ENCODE data around the gene ESM1.

DNA sequence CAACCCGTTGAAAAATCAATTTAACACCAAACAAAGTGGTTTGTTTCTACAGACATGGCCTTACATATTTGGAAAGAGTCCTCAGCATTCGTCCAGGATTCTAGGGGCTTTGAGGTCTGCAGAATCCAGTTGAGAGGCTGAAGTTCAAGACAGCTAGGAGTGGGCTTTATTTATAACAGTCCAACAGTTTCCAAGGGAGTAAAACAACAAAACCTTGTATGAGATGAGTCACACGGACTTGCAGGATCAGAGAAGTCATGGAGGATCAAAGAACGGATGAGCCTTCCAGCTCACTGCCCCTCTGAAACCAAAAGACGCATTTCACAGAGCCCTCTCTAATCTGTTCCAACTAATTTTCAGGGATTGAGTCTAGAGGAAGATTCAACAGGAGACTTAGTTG is 11.1 kb upstream of the ESM1 start:
- TF ChIP-seq RAD21 (IDR thresholded peaks at IDR 0.05; ENCODE audit: low read depth) (no peak), TAF1 (IDR thresholded peaks at IDR 0.05; ENCODE audit: low read depth) (no peak), FOXM1 (IDR thresholded peaks at IDR 0.05; ENCODE audit: borderline replicate concordance, low read depth) (no peak), YY1 (IDR thresholded peaks at IDR 0.05; ENCODE audit: low read depth) (no peak), EP300 (IDR thresholded peaks at IDR 0.05; ENCODE audit: borderline replicate concordance) (no peak), NFIC (IDR thresholded peaks at IDR 0.05) (no peak)

All from Ishikawa (cell line).